Epidermal melanocyte (primary cell): Measurements from ENCODE around the gene AKAP3.

ENCODE experiments used
- DNase-seq: peaks from one replicate; pipeline ENCODE4 v3.0.0; 2011; ENCODE audit warnings: low spot score; ENCODE audit not compliant: insufficient read length

AKAP3 gene

DNA sequence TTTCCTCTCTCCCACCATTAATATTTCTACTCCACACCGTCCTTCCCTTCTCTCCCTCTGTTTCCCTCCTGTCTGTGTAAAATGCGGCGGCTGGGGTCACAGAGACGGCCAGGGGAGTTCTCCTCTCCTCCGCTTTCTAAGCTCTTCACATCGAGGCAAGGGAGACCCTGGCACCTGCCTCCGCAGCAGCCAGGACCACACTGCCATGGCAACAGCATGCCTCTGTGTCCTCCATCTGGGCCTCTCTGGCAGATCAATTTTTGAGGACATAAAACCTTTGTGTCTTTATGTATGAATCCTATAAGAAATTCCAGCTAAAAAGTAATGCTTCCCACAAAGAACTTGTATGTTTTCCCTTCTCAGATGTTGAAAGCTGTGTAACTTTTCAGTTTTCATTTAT lies 45.4 kb downstream of the AKAP3 start:
- DNase-seq, result no peak

DNA sequence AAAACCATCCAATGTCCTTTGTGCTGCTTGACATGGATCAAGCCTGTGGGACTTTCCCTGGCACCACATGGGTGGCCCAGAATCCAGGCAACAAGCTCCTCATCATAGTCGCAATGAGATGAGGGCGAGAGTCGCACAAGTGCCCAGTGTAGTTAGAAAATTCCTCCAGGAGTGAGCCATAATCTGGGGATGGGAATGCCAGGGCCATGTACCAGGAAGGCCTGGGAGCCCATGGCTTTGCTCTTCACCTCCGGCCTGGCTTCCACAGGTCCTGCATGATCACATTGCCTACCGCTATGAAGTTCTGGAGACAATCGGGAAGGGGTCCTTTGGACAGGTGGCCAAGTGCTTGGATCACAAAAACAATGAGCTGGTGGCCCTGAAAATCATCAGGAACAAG lies 53.0 kb downstream of the AKAP3 start:
- DNase-seq, result no peak

DNA sequence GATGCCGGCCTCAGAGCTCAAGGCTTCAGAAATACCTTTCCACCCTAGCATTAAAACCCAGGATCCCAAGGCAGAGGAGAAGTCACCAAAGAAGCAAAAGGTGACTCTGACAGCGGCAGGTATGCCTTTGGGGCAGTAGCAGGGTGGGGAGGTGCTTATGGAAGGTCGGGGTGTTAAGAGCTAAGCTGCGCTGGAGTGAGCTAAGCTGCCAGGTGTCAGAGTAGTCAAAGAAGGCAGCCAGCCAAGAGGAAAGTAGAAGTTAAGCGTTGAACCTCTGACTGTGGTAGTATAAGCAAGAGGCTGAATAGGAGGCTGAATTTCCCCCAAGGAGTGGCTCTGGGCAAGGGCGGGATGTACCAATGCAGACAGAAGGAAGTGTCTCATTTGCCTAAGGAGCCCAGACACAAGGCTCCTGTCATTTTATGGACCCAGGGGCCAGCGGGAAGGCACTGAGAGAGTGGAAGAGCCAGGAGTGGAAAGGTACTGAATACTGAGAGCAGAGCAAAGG lies 57.6 kb downstream of the AKAP3 start:
- no peak for DNase-seq

DNA sequence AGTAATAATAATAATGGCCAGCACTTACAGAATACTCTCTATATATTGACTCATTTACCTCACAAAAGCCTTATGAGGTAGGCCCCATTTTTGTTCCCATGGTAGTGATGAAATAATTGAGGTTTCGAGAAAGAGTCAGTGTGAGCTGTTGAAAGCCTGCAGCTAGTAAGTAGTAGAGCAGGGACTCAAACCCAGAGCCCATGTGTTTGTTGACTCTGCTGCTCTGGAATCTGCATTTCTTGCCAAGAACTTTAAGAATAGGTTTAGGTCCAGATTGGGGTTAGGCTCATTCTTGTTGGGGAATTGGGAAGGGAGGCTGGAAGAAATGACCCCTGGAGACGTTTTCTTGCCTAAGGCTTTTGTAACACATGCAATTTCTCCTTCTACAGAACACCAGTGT lies 58.9 kb downstream of the AKAP3 start:
- no peak for DNase-seq

DNA sequence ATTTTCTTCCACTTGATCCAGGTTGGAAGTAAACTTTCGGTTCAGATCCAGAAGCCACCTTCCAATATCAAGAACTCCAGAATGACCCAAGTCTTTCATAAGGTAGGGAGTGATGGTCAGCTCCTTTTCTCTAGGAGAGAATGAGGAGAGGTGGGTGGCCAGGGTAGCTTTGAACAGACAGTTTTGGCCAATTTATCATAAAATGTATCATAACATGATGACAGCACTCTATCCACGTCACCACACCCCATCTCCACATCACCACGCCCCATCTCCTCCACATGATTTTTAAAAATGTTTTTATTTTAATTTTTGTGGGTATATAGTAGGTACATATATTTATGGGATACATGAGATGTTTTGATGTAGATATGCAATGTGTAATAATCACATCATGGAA lies 59.9 kb downstream of the AKAP3 start:
- no peak for DNase-seq

DNA sequence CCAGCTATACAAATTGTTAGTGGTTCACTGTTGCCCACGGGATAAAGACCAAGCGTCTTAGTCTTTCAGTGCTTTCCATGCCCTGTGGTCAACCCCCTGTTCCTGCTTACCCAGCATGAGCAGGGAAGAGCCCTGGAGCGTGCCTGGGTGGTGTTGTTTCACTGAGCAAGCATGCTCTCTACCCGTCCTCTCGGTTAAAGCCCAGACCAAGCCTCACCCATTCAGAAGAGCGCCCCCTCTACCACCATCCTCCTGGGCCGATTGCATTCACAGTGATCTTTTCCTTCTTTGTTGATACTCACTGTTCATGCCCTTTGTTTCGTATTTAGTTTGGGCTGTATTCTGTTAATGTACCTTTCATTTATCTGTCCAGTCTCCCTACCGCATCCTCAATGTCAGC lies 61.7 kb downstream of the AKAP3 start:
- DNase-seq, result no peak

DNA sequence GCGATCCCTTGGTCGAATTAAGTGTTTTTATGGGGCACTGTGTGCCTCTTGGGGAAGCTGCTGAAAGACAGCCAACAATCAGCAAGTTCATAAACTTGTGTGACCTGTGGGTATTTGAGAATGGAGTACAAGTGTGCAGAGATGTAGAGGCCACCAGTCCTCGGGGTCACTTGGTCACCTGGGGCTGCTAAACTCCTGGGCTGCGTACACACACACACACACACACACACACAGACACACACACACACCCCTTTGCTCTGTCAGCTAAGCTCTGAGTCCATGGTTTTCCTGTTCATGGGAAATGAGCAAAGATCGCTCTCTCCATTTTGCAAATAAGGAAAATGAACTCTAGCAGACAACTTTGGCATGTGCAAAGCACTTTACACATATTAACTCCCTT lies 62.4 kb downstream of the AKAP3 start:
- DNase-seq, result no peak

DNA sequence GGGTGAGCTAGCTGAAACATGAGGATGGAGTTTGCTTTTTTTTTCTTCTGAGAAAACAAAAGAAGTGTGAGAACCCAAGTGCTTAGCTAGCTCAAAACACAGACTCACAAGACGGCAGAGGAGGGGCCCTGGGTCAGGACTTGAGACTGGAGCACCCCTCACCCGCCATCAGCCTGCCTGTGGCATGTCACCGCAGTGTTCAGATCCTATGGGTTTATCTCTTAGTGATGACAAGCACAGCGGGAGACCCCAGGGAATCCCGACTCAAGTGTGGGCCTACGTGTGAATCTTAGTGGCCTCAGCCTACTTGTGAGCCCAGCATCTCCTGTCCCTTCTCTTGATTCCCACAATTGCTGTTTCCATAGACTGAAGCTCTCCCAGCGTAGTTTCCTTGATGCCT lies 64.0 kb downstream of the AKAP3 start:
- no peak for DNase-seq

DNA sequence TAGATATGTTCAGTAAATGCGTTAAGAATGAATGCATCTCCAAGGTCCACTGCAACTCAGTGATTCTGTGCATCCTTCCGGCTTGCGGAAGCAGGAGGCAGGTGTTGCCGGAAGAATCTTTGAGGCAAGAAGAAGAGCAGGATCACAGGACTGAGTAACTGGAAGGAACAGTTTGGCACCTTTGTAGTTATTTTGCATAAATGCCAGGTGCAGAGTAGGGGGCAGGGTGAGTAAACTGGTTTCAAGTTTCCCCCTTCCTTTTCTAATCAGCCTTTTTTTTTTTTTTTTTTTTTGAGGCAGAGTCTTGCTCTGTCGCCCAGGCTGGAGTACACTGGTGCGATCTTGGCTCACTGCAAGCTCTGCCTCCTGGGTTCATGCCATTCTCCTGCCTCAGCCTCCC lies 64.6 kb downstream of the AKAP3 start:
- no peak for DNase-seq

DNA sequence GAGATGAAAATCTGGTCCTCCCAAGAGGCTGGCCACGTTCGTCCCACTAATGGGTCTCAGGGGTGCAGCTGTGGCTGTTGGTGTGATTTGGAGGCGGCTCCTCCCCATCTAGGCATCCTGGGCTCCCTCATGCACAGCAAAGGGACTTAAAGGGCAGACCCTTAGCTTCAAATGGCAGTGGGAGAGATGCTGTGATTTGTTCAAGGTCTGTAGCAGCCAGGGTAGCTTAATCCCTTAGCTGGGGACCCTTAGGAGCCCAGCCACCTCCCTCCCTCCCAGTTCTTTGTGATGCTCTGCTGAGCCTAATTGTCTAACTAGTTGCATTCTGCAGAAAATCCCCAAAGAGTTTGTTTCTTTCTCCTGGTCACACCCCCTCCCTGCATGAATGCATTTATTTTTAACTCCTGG lies 68.6 kb downstream of the AKAP3 start:
- no peak for DNase-seq

DNA sequence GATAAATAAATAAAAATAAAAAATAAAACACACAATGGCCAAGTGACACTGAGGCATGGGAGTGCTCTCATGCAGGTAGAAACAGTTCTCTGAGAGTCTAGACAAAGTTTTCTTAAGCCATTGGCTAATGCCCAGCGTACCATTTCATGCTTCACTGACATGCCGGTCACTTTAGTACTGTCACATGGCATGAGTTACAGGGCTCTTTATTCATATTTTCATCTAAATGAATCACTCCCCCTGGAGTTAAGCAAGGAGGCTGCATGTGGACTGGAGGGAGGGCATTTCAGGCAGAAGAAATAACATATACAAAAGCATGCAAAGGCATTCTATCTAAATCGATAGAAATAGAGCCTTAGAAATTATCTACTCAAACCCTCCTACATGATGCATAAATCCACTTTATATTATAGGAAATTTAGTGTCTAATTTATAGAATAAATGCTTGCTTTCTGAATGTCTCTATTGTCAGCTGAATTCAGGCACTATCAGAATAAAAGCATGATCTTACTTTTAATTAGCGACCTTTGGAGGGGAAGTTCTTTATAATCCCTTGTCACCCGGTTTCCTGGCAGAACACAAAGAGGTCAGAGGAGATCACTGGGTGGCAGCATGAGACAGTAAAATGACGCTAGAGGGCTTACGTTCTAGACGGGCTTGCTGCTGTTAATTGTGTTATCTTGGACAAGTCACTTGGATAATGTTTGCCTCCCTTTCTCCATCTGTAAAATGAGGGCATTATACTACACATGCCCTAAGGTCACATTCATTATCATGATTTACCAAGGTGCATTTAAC lies 69.3 kb downstream of the AKAP3 start:
- DNase-seq, result no peak

DNA sequence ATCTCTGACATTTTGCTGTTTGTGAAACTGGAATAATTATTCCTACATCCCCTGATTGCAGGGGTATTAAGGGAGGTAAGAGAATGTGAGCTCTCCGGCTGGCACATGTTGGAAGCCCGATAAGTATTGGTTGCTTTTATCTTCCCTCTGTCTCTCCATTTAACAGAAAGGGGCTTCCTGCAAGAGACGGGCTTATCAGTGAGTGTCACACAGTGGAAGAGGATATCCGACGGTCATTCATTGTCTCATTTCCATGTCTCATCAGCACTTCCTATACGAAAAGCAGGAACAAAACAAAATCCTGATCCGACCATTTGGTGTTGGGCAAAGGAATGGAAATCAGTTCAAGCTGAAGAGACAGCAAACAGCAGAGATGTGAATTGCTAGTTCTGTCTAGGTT lies 76.2 kb downstream of the AKAP3 start:
- no peak for DNase-seq

DNA sequence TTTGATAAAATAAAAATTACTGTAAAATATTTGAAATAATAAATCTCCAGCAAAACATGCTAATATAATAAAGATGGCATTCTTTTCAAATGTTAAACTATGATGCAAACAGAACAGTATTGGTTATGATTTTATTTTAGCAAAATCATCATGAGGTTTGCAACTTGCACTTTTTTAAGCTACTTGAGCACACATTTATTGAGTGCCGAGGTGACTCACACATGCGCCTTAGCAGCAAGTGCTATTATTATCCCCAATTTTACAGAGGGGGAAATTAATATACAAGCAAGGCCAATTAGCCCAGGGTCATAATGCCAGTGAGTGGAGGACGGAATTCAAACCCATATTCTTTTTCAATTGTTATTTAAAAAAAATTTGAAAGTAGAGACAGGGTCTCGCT lies 79.6 kb downstream of the AKAP3 start:
- no peak for DNase-seq

DNA sequence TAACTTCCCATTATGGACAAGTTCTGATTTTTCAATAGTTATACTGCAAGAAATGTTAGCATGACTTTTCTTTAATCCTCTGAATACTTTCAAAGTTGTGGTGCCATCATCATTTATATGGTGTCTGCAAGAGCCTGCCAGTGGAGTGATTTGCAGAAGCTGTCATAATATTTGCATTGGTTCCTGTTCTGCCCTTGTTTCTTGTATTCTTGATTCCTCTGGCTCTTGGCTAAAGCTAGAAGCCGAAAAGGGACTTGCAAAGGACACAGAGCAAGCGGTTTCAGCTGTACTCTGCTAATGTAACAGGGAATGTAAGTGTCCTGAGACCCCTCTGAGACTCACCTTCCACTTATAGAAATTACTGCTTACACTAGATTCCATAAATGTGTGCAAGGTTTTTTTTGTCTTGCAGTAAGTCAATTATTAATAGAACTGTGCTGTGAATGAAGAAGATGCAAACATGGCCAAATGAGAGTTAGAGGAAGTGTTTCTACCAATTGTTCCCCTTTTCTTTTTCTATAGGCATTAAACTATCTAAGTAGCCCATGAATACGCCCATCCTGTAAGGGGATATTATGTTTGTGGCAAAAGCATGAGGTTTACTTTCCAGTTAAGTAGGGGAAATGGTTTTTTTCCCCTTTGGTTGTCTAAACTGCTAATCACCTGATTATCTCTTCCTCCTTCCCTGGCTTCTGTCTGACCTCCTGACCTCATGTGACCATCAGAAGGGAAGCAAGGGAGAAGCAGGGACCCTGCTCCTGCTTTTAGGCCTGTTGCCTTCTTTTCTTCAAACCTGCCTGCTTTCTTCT lies 81.6 kb downstream of the AKAP3 start:
- DNase-seq, result no peak

DNA sequence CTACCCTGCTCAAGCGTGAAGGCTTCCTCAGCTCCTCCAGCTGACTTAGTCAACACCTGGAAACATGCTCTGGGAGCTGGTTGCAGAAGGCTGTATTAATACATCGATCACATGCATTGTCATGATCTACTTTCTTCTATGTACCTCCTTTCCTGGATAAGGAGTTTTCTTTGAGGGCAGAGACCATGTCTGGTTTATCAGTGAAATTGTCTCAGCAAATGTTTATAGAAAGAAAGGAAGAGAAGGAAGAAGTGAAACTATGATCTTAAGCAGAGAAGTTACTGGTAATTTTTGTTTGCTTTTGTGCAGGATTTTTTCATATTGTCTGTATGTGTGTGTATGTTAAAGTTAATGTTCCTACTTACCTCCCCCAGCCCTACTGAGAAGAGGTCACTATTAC lies 82.4 kb downstream of the AKAP3 start:
- DNase-seq, result no peak
